GM19099 (cell line): Measurements from ENCODE around the gene SNAPC2.

ENCODE experiments used
- POLR2A ChIP-seq: IDR thresholded peaks from 3 replicates; pipeline ENCODE4 v1.6.1; 2011; ENCODE audit warnings: low read depth; ENCODE audit not compliant: insufficient read length; ENCODE audit errors: extremely low read depth

Gene SNAPC2, protein sequence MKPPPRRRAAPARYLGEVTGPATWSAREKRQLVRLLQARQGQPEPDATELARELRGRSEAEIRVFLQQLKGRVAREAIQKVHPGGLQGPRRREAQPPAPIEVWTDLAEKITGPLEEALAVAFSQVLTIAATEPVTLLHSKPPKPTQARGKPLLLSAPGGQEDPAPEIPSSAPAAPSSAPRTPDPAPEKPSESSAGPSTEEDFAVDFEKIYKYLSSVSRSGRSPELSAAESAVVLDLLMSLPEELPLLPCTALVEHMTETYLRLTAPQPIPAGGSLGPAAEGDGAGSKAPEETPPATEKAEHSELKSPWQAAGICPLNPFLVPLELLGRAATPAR

DNA sequence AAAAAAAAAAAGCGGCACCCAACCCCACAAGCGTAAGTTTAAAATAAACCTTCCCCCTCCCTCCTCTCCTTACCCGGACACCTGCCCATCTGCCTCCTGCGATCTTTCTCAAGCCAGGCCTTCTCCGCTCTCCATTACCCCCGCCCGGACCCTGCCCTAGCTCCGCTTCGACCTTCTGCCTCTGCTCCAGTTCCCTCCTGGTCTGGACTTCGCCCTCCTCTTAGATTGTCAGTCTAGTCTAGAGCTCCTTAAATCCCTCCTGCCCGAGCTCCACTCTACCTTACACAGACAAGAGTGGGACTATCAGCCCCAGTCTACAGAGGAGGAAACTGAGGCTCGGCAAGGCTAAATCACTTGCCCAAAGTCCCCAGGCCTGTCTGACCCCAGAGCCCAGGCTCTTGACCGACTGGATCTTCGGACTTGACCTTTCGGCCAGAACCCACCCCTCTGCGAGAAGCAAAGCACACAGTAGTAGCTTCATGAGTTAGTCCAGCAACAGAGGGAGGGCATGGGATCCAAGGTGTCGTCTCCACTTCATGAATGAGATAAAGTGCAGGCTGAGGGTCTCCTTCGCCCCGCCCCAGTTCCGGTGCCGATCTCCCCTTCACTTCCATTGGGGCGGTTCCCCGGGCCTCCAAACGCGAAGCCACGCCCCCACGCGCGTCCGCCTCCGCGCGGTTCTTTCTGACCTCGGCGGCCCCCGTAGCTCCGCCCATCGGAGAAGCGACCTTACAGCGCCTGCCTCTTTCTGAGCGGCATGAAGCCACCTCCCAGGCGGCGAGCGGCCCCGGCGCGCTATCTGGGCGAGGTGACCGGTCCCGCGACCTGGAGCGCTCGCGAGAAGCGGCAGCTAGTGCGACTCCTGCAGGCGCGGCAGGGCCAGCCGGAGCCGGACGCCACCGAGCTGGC lies at the start of gene SNAPC2:
SNAPC2 (plus strand) TSS at position 729 of the 909 bp plus-strand sequence; CDS start at position 758, 29 bp downstream.
- peak; percentile 56 for TF ChIP-seq POLR2A

DNA sequence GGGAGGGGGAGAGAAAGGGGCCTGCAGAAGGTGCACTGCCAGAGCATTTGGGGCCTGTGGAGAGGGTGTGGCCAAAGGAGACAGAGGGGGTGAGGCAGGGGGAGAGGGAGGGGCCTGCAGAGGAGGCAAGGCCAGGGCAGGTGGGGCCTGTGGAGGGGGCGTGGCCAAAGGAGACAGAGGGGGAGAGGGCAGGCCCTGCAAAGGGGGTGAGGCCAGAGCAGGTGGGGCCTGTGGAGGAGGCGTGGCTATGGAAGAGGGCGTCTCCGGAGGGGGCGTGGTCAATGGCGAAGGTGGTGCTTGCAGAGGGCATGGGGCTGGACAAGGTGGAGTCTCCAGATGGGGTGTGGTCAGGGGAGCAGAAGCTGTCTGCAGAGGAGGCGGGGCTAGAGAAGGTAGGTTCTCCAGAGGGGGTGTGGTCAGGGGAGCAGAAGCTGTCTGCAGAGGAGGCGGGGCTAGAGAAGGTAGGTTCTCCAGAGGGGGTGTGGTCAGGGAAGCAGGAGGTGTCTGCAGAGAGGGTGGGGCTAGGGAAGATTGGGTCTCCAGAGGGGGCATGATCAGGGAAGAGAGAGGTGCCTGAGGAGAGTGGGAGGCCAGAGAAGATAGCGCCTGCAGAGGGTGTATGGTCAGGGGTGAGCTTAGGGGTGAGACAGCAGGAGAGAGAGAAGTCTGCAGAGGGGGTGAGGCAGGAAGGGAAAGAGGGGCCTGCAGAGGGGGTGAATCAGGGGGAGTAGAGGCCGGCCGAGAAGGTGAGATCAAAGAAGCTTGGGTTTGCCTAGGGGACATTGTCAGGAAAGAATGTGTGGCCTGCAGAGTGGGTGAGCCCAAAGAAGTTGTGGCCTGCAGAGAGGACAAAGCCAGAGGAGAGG lies 49.3 kb upstream of the SNAPC2 start:
- TF ChIP-seq POLR2A = no peak

DNA sequence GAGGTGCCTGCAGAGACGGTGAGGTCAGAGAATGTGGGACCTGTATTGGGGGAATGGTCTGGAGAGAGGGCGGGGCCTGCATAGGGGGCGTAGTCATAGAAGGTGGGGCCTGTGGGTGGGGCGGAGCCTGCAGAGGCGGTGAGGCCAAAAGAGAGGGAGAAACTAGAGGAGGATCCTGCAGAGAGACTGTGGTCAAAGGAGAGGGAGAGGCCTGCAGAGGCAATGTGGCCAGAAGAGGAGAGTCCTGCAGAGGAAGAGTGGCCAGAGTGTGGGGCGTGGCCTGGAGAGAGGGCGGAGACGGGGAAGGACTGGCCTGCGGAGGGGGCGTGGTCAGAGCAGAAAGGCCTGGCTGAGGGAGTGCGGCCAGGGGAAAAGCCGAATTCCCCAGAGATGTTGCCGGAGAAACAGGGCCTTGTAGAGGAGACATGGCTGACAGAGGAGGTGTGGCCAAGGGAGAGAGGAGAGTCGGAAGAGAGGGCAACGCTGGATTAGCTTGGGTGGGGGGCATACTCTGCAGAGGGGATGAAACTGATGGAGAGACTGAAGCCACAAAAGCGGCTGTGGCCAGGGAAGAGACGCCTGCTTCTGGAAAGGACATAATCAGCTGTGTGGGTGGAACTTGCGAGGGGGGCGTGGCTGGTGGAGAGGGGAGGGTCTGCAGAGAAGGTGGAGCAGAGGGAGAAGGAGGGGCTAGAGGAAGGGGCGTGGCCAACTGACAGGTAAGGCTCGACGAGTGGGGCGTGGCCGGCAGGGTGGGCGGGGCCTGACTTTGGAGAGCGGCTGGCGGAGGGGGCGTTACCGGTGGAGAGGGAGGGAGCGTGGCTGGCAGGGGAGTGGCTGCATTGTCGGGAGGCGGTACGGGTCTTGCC lies 48.5 kb upstream of the SNAPC2 start:
- no peak for TF ChIP-seq POLR2A

DNA sequence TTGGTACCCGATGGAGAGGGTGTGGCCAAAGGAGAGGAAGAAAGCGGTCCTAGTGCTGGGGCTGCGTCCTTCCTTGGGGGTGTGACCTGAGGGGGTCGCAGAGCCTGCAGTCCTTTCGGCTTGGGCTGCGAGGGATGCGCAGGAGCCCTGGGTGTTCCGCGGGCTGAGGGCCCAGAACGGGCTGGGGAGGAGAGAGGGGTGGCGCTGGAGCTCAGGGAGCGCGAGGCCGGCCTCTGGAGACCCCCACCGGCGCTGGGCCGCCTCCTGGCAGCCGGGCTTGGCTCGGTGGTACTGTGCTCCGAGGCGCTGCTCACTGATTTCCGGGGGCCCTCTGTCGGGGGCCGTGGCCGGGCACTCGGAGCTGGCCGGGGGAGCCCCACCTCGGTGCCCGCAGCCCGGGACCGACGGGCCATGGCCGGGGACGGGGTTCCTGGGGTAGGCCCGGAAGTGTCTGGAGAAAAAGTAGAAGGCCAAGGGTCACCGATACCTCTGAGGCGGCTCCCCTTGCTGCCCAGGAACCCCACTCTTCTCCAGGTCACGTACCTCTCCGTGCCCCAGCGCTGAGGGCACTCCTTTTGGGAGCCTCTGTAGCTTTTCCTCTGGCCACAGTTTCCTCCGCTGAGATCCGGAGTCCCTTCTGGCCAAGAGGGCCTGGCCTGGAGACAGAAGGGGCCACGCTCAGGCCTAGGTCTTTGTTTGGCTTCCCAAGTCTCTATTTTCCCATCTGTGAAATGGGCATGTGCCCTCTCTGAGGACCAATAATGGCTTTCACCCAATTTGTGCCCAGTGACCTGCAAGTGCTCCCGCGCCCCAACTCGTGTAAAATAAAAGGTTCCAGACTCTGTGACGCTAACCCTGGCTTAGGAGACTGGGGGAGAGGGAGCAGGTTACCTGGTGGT lies 47.6 kb upstream of the SNAPC2 start:
- TF ChIP-seq POLR2A = no peak

DNA sequence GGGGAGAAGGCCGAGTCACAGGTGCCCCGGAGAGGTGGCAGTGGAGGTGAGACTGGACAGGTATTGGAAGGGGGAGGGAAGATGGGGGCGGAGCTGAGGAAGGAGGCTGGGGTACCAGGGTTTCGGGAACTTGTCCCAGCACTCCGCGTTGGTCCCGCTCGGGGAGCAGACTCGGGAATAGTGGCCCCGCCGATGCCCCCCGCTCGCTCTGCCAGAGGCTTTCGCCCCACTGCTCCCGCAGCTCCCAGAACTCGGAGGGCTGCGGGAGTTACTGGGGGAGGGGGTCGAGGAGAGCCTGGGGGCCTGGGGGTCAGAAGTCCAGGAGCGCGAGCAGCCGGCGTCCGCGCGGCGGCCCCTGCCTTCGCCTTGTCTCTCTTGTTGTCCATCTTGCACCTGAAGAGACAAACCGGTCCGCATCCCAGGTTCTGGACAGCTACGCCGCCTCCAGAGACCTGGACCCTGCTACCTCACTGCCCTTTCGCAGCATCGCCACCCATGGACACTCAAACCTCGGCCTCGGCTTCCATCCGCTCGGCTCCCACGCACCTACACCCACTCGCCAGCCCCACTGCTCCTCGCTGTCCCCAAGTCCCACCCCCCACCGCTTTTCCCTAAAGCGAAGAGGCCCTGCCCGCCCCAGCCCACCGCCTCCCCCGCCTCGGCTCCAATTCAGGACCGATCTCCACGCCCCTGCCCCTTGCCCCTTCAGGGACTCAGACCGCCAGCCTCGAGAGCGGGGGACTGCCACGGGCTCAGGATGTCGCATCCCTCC lies 46.6 kb upstream of the SNAPC2 start:
- TF ChIP-seq POLR2A = no peak

DNA sequence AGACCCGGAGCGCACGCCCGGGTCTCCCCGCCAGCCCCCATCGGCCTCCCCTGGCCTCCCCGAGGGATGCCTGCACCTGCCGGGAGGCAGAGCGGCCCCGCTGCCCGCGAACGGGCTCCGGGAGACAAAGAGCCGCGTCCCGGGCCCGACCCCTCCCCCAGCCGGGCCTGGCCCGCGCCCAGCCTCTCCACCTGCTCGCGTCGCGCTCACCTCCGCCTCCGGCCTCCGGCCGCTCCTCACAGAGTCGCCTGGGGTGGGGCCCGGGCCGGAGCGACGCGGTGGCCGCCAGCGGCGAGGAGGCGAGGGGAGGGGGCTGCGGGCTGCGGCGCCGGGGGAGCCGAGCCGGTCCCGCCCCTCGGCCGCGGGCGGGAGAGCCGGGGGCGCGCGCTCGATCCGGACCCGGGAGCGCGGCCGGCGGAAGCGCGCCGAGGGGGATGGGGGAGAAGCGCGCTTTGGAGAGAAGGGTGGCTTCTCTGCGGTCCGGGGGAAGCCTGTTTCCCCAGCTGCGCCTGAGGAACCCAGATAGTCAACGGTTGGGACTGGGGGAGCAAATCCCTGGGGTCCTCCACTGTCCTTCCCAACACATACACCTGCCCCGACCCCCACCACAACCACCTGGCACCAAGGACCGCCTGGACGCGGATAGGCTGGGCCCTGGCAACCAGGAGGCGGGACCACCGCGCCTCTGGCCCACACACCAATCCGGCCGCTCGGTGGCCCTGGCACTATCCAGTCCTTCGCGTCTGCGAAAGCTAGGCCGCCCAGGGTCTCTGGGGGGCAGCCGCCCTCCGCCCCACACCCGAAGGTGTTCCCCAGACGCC lies 45.9 kb upstream of the SNAPC2 start, which contains the start of gene PRR36:
PRR36 (minus strand) TSS at position 315 of the 821 bp plus-strand sequence. CDS start 701 bp downstream, outside the sequence.
- TF ChIP-seq POLR2A = no peak

DNA sequence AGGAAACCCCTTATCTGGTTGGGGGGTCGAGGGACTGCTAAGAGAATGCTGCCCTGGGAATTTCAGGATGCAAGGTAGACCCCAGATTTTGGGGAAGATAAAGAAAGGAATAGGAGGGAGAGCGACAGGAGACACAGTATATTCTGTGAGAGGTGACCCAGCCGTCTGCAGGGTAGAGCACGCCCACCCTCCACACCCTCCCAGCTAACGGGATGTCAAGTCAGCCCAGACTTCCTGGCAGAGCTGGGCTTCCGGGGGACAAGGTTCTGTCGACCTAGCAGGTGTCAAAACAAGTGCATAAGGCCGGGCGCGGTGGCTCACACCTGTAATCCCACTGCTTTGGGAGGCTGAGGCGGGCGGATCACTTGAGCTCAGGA lies 45.3 kb upstream of the SNAPC2 start:
- no peak for TF ChIP-seq POLR2A

DNA sequence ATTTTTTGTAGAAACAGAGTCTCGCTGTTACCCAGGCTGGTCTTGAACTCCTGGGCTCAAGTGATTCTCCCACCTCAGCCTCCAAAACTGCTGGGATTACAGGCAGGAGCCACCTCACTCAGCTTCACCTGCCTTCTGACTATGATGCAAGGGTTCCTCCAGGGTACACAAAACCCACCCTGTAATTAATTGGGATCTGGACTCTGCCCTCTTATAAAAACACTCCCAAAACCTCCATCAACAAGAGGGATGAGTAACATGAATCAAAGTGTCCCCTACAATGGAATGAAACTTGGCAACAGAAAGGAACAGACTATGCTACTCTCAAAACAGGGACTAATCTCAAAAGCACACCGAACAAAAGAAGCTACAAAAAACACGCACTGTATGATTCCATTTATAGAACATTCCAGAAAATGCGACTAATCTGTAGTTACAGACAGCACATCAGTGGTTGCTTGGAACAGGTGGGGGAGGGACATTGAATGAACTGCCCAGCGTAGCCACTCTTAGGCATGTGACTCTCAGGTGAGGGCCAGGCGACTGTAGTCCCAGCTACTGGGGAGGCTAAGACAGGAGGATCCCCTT lies 42.8 kb upstream of the SNAPC2 start:
- no peak for TF ChIP-seq POLR2A

DNA sequence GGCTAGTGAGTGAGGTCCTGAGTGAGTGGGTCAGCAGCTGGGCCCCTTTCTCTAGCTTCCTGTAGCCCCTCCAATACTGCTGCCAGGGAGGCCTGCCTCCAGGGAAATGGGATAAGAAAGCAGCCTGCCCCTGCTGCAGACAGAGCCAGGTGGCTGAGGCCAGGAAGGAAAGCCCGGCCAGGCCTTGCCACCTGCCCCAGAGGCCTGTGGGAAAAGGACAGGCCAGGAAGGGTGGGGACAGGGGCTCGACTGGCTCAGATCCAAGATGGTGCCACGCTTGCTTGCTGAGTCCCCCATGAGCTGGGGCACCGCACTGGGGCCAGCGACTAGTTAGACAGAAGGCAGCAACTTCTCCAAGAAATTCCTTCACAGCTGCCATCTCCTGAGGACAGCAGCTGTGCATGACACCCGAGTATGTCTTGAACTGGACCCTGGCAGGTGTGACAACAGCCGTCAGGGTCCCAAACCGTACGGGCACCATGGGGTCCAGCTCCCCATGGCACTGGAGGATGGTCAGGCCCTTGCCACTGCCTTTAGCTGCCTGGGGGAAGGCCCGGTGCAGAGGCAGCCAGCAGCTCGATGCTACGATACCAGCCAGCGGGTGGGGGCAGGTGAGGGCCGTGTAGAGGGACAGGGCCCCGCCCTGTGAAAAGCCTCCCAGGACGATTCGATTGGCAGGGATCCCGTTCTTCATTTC lies 40.9 kb upstream of the SNAPC2 start:
- no peak for TF ChIP-seq POLR2A

DNA sequence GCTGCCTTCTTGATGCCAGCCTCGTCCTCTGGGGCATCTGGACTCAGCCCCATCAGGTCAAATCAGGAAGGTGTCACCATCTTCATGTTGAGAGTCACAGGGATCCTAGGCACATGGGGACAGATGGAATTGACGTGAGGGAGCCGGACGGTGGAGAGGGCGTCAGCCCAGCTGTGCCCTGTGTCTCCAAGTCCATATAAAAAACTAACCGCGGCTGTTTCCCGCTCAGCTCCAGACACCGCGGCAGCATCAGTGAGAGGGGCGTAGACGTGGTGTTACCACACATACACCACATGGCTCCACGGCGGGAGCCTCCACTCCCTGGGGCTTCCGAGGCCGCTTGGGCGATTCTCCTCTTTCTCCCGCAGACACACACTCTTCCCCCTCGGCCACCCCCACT lies 40.3 kb upstream of the SNAPC2 start:
- no peak for TF ChIP-seq POLR2A
